WTC11 (cell line): Measurements from ENCODE around the gene PANK4. TPM values are rescaled to one million over a fixed set of nuclear protein-coding genes. Genes with fewer than 3 reads are reported as not detected.

Source experiments
- ATAC-seq: fragments of 200-7000 bp; cut with Tn5 transposase; 2 replicates; pipeline ENCODE4 v1.10.0; 2021; ENCODE audit warnings: mild to moderate bottlenecking, moderate library complexity
- CTCF ChIA-PET: fragments of 300-600 bp; sonication (Branson Sonifier 250); formaldehyde crosslinking; loops from one replicate; lab custom pipeline; 2021; ENCODE audit warnings: antibody characterized with exemption; lab: Charles Lee
- POLR2A ChIA-PET: fragments of 350-600 bp; sonication (Branson Sonifier 250); formaldehyde crosslinking; loops from one replicate; lab custom pipeline; 2021; ENCODE audit warnings: antibody characterized with exemption; lab: Charles Lee
- DNase-seq: peaks from one replicate; pipeline ENCODE4 v3.0.0; 2021; ENCODE audit warnings: low spot score
- H3K27ac Mint-ChIP-seq: 2 replicates; pipeline ENCODE4 v1.8.0; 2021; ENCODE audit warnings: mixed read lengths
- H3K27me3 Mint-ChIP-seq: 2 replicates; pipeline ENCODE4 v1.8.0; 2021; ENCODE audit warnings: low read depth, mild to moderate bottlenecking, moderate library complexity, mixed read lengths
- H3K36me3 Mint-ChIP-seq: 2 replicates; pipeline ENCODE4 v1.8.0; 2021; ENCODE audit warnings: mixed read lengths
- H3K4me1 Mint-ChIP-seq: 2 replicates; pipeline ENCODE4 v1.8.0; 2022; ENCODE audit warnings: mixed read lengths
- H3K4me3 Mint-ChIP-seq: 2 replicates; pipeline ENCODE4 v1.8.0; 2021; ENCODE audit warnings: mild to moderate bottlenecking, moderate library complexity, mixed read lengths
- H3K9me3 Mint-ChIP-seq: 2 replicates; pipeline ENCODE4 v1.8.0; 2021; ENCODE audit warnings: mixed read lengths
- AR ChIP-seq: fragments of 250-450 bp; sonication (Bioruptor Pico); IDR thresholded peaks from 2 replicates; pipeline ENCODE4 v1.9.0; 2021; ENCODE audit warnings: mild to moderate bottlenecking
- ATF1 ChIP-seq: sonication (generic); formaldehyde crosslinking; IDR thresholded peaks from 2 replicates; pipeline ENCODE4 v1.8.1; 2023; ENCODE audit warnings: mild to moderate bottlenecking, moderate library complexity, missing genetic modification reagents
- ATF3 ChIP-seq: sonication (generic); formaldehyde crosslinking; conservative IDR thresholded peaks from 2 replicates; pipeline ENCODE4 v1.8.1; 2022; ENCODE audit warnings: mild to moderate bottlenecking, missing genetic modification reagents
- ATF6 ChIP-seq: sonication (generic); formaldehyde crosslinking; IDR thresholded peaks from 2 replicates; pipeline ENCODE4 v1.8.1; 2023; ENCODE audit warnings: mild to moderate bottlenecking, missing genetic modification reagents
- CREM ChIP-seq: sonication (generic); formaldehyde crosslinking; IDR thresholded peaks from 2 replicates; pipeline ENCODE4 v1.8.1; 2022; ENCODE audit warnings: mild to moderate bottlenecking, missing genetic modification reagents, moderate library complexity
- E2F5 ChIP-seq: sonication (generic); formaldehyde crosslinking; IDR thresholded peaks from 2 replicates; pipeline ENCODE4 v1.8.1; 2022; ENCODE audit warnings: mild to moderate bottlenecking, moderate library complexity, missing genetic modification reagents
- ESRRA ChIP-seq: sonication (generic); formaldehyde crosslinking; IDR thresholded peaks from 2 replicates; pipeline ENCODE4 v1.8.1; 2022; ENCODE audit warnings: mild to moderate bottlenecking, missing genetic modification reagents, borderline replicate concordance
- FOXP1 ChIP-seq: sonication (generic); formaldehyde crosslinking; IDR thresholded peaks from 2 replicates; pipeline ENCODE4 v1.8.0; 2022; ENCODE audit warnings: missing genetic modification reagents, mild to moderate bottlenecking, moderate library complexity, borderline replicate concordance
- KAT7 ChIP-seq: sonication (generic); formaldehyde crosslinking; IDR thresholded peaks from 2 replicates; pipeline ENCODE4 v1.8.1; 2023; ENCODE audit warnings: missing genetic modification reagents, mild to moderate bottlenecking, borderline replicate concordance
- MAX ChIP-seq: sonication (generic); formaldehyde crosslinking; IDR thresholded peaks from 2 replicates; pipeline ENCODE4 v1.8.0; 2022; ENCODE audit warnings: mild to moderate bottlenecking, missing genetic modification reagents
- NR1H2 ChIP-seq: sonication (generic); formaldehyde crosslinking; IDR thresholded peaks from 2 replicates; pipeline ENCODE4 v1.9.0; 2021; ENCODE audit warnings: mild to moderate bottlenecking, moderate library complexity, missing genetic modification reagents
- NR3C1 ChIP-seq: sonication (generic); formaldehyde crosslinking; conservative IDR thresholded peaks from 2 replicates; pipeline ENCODE4 v1.8.1; 2023; ENCODE audit warnings: low read depth, mild to moderate bottlenecking, missing genetic modification reagents
- SP1 ChIP-seq: sonication (generic); formaldehyde crosslinking; conservative IDR thresholded peaks from 2 replicates; pipeline ENCODE4 v1.8.1; 2022; ENCODE audit warnings: missing genetic modification reagents
- ZNF138 ChIP-seq: sonication (generic); formaldehyde crosslinking; conservative IDR thresholded peaks from 2 replicates; pipeline ENCODE4 v1.8.1; 2022; ENCODE audit warnings: mild to moderate bottlenecking, moderate library complexity, missing genetic modification reagents
- ZNF423 ChIP-seq: fragments of 250-450 bp; sonication (Bioruptor Pico); IDR thresholded peaks from 2 replicates; pipeline ENCODE4 v2.1.2; 2022; ENCODE audit warnings: mild to moderate bottlenecking, moderate library complexity
- ZNF425 ChIP-seq: fragments of 250-450 bp; sonication (Bioruptor Pico); conservative IDR thresholded peaks from 2 replicates; pipeline ENCODE4 v1.9.0; 2021; ENCODE audit warnings: mild to moderate bottlenecking
- ZNF532 ChIP-seq: fragments of 250-450 bp; sonication (Bioruptor Pico); IDR thresholded peaks from 2 replicates; pipeline ENCODE4 v1.9.0; 2021; ENCODE audit warnings: mild to moderate bottlenecking, borderline replicate concordance
- total RNA-seq: library from RNA; stranded (reverse); gene quantifications from 3 replicates; pipeline ENCODE4 v1.2.3, GENCODE V29; 2021

PANK4 gene
- total RNA-seq, 1 experiment from 2014 or later, result 52.5 TPM

- no peak for TF ChIP-seq ZNF532
- no peak for TF ChIP-seq FOXP1 (CRISPR knock-in tag)
- no peak for TF ChIP-seq ZNF138
- TF ChIP-seq, all 79 proteins: peak for 0
These were observed 10.3 kb downstream of the PANK4 start (continued) for GRCh38 chr1:2516124-2516523.

GRCh38 chr1:2515763-2516080 lies 10.7 kb downstream of the PANK4 start:
- H3K27ac Mint-ChIP-seq, result no peak overlapping the region
- DNase-seq, result no peak
- H3K9me3 Mint-ChIP-seq, result no peaks in the 10 kb centered on the region
- H3K27me3 Mint-ChIP-seq, result no peaks in the 10 kb centered on the region
- no peaks in the 10 kb centered on the region for H3K4me1 Mint-ChIP-seq
- CTCF ChIA-PET, result interaction anchor here (1.4 kb wide), 1 partner anchor 8 kb away, joined by 4 read pairs; no protein-coding TSS in a partner anchor
- peaks cover 23% of the 10 kb centered on the region for H3K36me3 Mint-ChIP-seq
- ATAC-seq, result no peak
- no peak overlapping the region for H3K4me3 Mint-ChIP-seq
- POLR2A ChIA-PET, result no interaction called here
- TF ChIP-seq ATF6 (CRISPR knock-in tag) (no peak), SP1 (no peak), ZNF425 (no peak), CREM (no peak), ZNF423 (CRISPR knock-in tag) (no peak), ESRRA (CRISPR knock-in tag) (no peak), NR3C1 (CRISPR knock-in tag) (no peak), NR1H2 (CRISPR knock-in tag) (no peak), MAX (no peak), ATF3 (CRISPR knock-in tag) (no peak), AR (CRISPR knock-in tag) (no peak), KAT7 (CRISPR knock-in tag) (no peak), ATF1 (CRISPR knock-in tag) (no peak), E2F5 (CRISPR knock-in tag) (no peak), ZNF532 (no peak)
